Tibial nerve (tissue), 4 donors: ENCODE measurements around the gene NANOS3. TPM values are rescaled to one million over a fixed set of nuclear protein-coding genes. Genes with fewer than 3 reads are reported as not detected.
A peak's percentile ranks its signal among the peaks of the same experiment; 100 is the strongest.

Experiments used
- DNase-seq, 2 donors: peaks; one replicate each; pipeline ENCODE4 v3.0.0-alpha.2; 2019; ENCODE audit warnings: low spot score in 2 of 2
- H3K27ac ChIP-seq, 4 donors: fragments of 200-600 bp; sonication (generic) in 3 of 4; one replicate each; pipeline ENCODE4 v1.5.1; 2017 to 2019; ENCODE audit warnings: mild to moderate bottlenecking in 1 of 4
- H3K27me3 ChIP-seq, 2 donors: fragments of 200-600 bp; sonication (generic) in 1 of 2; one replicate each; pipeline versions ENCODE4 v1.5.1 to v1.6.0; 2017 to 2019
- H3K36me3 ChIP-seq, 3 donors: fragments of 200-600 bp; sonication (generic); one replicate each; pipeline ENCODE4 v1.5.1; 2018 to 2019
- H3K4me1 ChIP-seq, 4 donors: fragments of 200-600 bp; sonication (generic) in 3 of 4; one replicate each; pipeline ENCODE4 v1.5.1; 2017 to 2019
- H3K4me3 ChIP-seq, 4 donors: fragments of 200-600 bp; sonication (generic) in 3 of 4; one replicate each; pipeline ENCODE4 v1.5.1; 2017 to 2019; ENCODE audit warnings: mild to moderate bottlenecking in 1 of 4, moderate library complexity in 1 of 4
- H3K9me3 ChIP-seq, 4 donors: fragments of 200-600 bp; sonication (generic) in 3 of 4; one replicate each; pipeline ENCODE4 v1.5.1; 2017 to 2019
- CTCF ChIP-seq, 5 experiments: fragments of 200-600 bp in 3 of 5; fragments of 450-650 bp in 2 of 5; sonication (generic) in 3 of 5; IDR thresholded peaks; one replicate each; pipeline ENCODE4 v1.5.1; 2016 to 2019; ENCODE audit warnings: antibody characterized with exemption in 5 of 5, mild to moderate bottlenecking in 3 of 5, moderate library complexity in 2 of 5
- EP300 ChIP-seq, 2 donors: sonication (generic); formaldehyde crosslinking; IDR thresholded peaks; one replicate each; pipeline ENCODE4 v1.6.1; 2017; ENCODE audit warnings: antibody characterized with exemption in 2 of 2, mild to moderate bottlenecking in 1 of 2
- POLR2A ChIP-seq, 2 donors: fragments of 450-650 bp; IDR thresholded peaks; one replicate each; pipeline ENCODE4 v1.6.1; 2017; ENCODE audit warnings: antibody characterized with exemption in 2 of 2, mild to moderate bottlenecking in 2 of 2, moderate library complexity in 2 of 2
- WGBS, 2 donors: methylation state at CpG; one replicate each; pipeline ENCODE4 v1.1.5; 2018; 5-methylcytosine and 5-hydroxymethylcytosine counted together
- total RNA-seq, 4 donors: library from RNA; depleted of rRNA; stranded (reverse); fragments of >200 nt; gene quantifications; one replicate each; pipeline ENCODE4 v1.1.0, GENCODE V29; 2016

NANOS3 gene
- total RNA-seq, 4 donors from 2014 or later = not detected

- no peak for DNase-seq
- H3K4me1 ChIP-seq = peaks cover 0 to 30% (median 9%) of the 10 kb centered on the region in 4 donors
- no peak overlapping the region for H3K27ac ChIP-seq
- TF ChIP-seq CTCF (IDR thresholded peaks at IDR 0.05) (no peak), EP300 (IDR thresholded peaks at IDR 0.05) (no peak)
- H3K27me3 ChIP-seq = peaks cover 0 to 4% of the 10 kb centered on the region in 2 donors
- peak overlapping the region in 3 of 4 donors; percentile 19 to 81 (median 51) for H3K4me3 ChIP-seq
- H3K9me3 ChIP-seq = no peaks in the 10 kb centered on the region
- H3K36me3 ChIP-seq = no peaks in the 10 kb centered on the region
- WGBS, 2 donors = 68 to 72% methylated on average over 15 of the region's 15 CpGs
These were observed 10.4 kb upstream of the NANOS3 start for GRCh38 chr19:13866463-13867046.

GRCh38 chr19:13868663-13869062 lies 8.3 kb upstream of the NANOS3 start:
- no peaks in the 10 kb centered on the region for H3K36me3 ChIP-seq
- H3K4me1 ChIP-seq = peaks cover 0 to 31% (median 10%) of the 10 kb centered on the region in 4 donors
- no peak overlapping the region for H3K4me3 ChIP-seq
- H3K9me3 ChIP-seq = no peaks in the 10 kb centered on the region
- H3K27ac ChIP-seq = no peak overlapping the region
- H3K27me3 ChIP-seq = peaks cover 0 to 11% of the 10 kb centered on the region in 2 donors
- DNase-seq = no peak
- 72 to 84% methylated on average over 4 of the region's 4 CpGs for WGBS, 2 donors
- no peak for TF ChIP-seq POLR2A (IDR thresholded peaks at IDR 0.05)
- no peak for TF ChIP-seq EP300 (IDR thresholded peaks at IDR 0.05)
- TF ChIP-seq CTCF (IDR thresholded peaks at IDR 0.05) = no peak

- DNase-seq = no peak
- 37 to 53% methylated on average over 12 to 13 of the region's 13 CpGs for WGBS, 2 donors
- TF ChIP-seq EP300 (IDR thresholded peaks at IDR 0.05) (no peak), POLR2A (IDR thresholded peaks at IDR 0.05) (no peak), CTCF (IDR thresholded peaks at IDR 0.05) (no peak)
These were observed 7.7 kb upstream of the NANOS3 start for GRCh38 chr19:13869281-13869680.

GRCh38 chr19:13870873-13871272 lies 6.1 kb upstream of the NANOS3 start:
- peaks cover 0 to 17% of the 10 kb centered on the region in 2 donors for H3K27me3 ChIP-seq
- TF ChIP-seq POLR2A (IDR thresholded peaks at IDR 0.05) (no peak), CTCF (IDR thresholded peaks at IDR 0.05) (no peak), EP300 (IDR thresholded peaks at IDR 0.05) (no peak)
- H3K4me1 ChIP-seq = peaks cover 0 to 24% (median 10%) of the 10 kb centered on the region in 4 donors
- no peak for DNase-seq
- no peaks in the 10 kb centered on the region for H3K9me3 ChIP-seq
- H3K27ac ChIP-seq = no peak overlapping the region
- no peak overlapping the region for H3K4me3 ChIP-seq
- H3K36me3 ChIP-seq = no peaks in the 10 kb centered on the region
- 87 to 95% methylated on average over 4 of the region's 4 CpGs for WGBS, 2 donors

More at GRCh38 chr19:13869281-13869680, 7.7 kb upstream of the NANOS3 start:
- Histone ChIP-seq H3K9me3 (no peaks in the 10 kb centered on the region), H3K4me3 (no peak overlapping the region), H3K4me1 (peaks cover 0 to 37% (median 10%) of the 10 kb centered on the region in 4 donors), H3K36me3 (no peaks in the 10 kb centered on the region), H3K27ac (no peak overlapping the region), H3K27me3 (peaks cover 0 to 17% of the 10 kb centered on the region in 2 donors)

GRCh38 chr19:13872339-13872694 lies 4.6 kb upstream of the NANOS3 start:
- WGBS, 2 donors = 33 to 53% methylated on average over 5 of the region's 5 CpGs
- Histone ChIP-seq H3K36me3 (no peaks in the 10 kb centered on the region), H3K27me3 (peaks cover 0 to 14% of the 10 kb centered on the region in 2 donors), H3K9me3 (no peaks in the 10 kb centered on the region), H3K4me1 (peaks cover 0 to 18% (median 8%) of the 10 kb centered on the region in 4 donors), H3K27ac (peak overlapping the region in 1 of 4 donors; percentile 25), H3K4me3 (peak overlapping the region in 2 of 4 donors; percentile 33 to 43)
- no peak for DNase-seq
- TF ChIP-seq EP300 (IDR thresholded peaks at IDR 0.05) (no peak), POLR2A (IDR thresholded peaks at IDR 0.05) (no peak), CTCF (IDR thresholded peaks at IDR 0.05) (no peak)
